PC-3 (cell line): ENCODE data around the gene ADCY9. TPM values are rescaled to one million over a fixed set of nuclear protein-coding genes. Genes with fewer than 3 reads are reported as not detected.

Experiments used
- ATAC-seq: fragments of 200-7000 bp; cut with Tn5 transposase; 2 replicates; pipeline ENCODE4 v1.9.1; 2020; ENCODE audit warnings: mild to moderate bottlenecking, moderate library complexity
- BruUV-seq: library from RNA; stranded (reverse); fragments of 400-500 nt; replicated peaks from 2 replicates; lab custom pipeline; 2021; lab: Mats Ljungman, UMichigan
- CTCF ChIA-PET: fragments of 300-600 bp; sonication (Branson Sonifier 250); formaldehyde crosslinking; loops from one replicate; lab custom pipeline; 2022; ENCODE audit warnings: antibody characterized with exemption; lab: Charles Lee
- POLR2A ChIA-PET: fragments of 300-600 bp; sonication (Branson Sonifier 250); formaldehyde crosslinking; loops from one replicate; lab custom pipeline; 2022; ENCODE audit warnings: antibody characterized with exemption; ENCODE audit not compliant: unreplicated experiment; lab: Charles Lee
- DNase-seq: peaks from one replicate; pipeline ENCODE4 v3.0.0-alpha.2; 2015
- H2AFZ ChIP-seq: fragments of 300-600 bp; sonication (generic); 2 replicates; pipeline ENCODE4 v1.6.0; 2016; ENCODE audit warnings: antibody characterized with exemption, low read length
- H3F3A ChIP-seq: fragments of 300-600 bp; sonication (generic); one replicate; pipeline ENCODE4 v1.6.0; 2017; ENCODE audit warnings: antibody characterized with exemption, low read length, control low read depth, mild to moderate bottlenecking; ENCODE audit not compliant: unreplicated experiment
- H3K27ac ChIP-seq: fragments of 300-600 bp; sonication (generic); 2 replicates; pipeline ENCODE4 v1.5.1; 2016; ENCODE audit warnings: mild to moderate bottlenecking, low read length
- H3K27me3 ChIP-seq: fragments of 300-600 bp; sonication (generic); 2 replicates; pipeline ENCODE4 v1.6.1; 2016; ENCODE audit warnings: low read length, mixed read lengths
- H3K36me3 ChIP-seq: fragments of 300-600 bp; sonication (generic); 2 replicates; pipeline ENCODE4 v1.6.1; 2016; ENCODE audit warnings: low read depth, mixed run types, low read length, mixed read lengths
- H3K4me1 ChIP-seq: fragments of 300-600 bp; sonication (generic); 2 replicates; pipeline ENCODE4 v1.5.1; 2016; ENCODE audit warnings: low read length; ENCODE audit not compliant: insufficient read depth
- H3K4me2 ChIP-seq: fragments of 300-600 bp; sonication (generic); 2 replicates; pipeline ENCODE4 v1.6.0; 2016; ENCODE audit warnings: low read length
- H3K4me3 ChIP-seq: fragments of 300-600 bp; sonication (generic); 2 replicates; pipeline ENCODE4 v1.5.1; 2016; ENCODE audit warnings: mild to moderate bottlenecking, low read length, mixed read lengths
- H3K79me2 ChIP-seq: fragments of 300-600 bp; sonication (generic); 2 replicates; pipeline ENCODE4 v1.6.1; 2017; ENCODE audit warnings: low read length, mixed read lengths
- H3K9ac ChIP-seq: fragments of 300-600 bp; sonication (generic); 2 replicates; pipeline ENCODE4 v1.6.0; 2016; ENCODE audit warnings: mild to moderate bottlenecking, low read length
- H3K9me2 ChIP-seq: fragments of 300-600 bp; sonication (generic); replicated peaks from 2 replicates; pipeline ENCODE4 v1.6.1; 2016; ENCODE audit warnings: mixed run types, low read length, mixed read lengths
- H3K9me3 ChIP-seq: fragments of 300-600 bp; sonication (generic); 2 replicates; pipeline ENCODE4 v1.6.1; 2016; ENCODE audit warnings: low read length, mixed read lengths
- H4K20me1 ChIP-seq: fragments of 300-600 bp; sonication (generic); 2 replicates; pipeline ENCODE4 v1.6.1; 2016; ENCODE audit warnings: low read length, mixed read lengths
- EZH2 ChIP-seq: fragments of 300-600 bp; sonication (generic); IDR thresholded peaks from one replicate; pipeline ENCODE4 v1.6.1; 2017; ENCODE audit warnings: antibody characterized with exemption, mild to moderate bottlenecking, low read length; ENCODE audit not compliant: unreplicated experiment
- EZH2phosphoT487 ChIP-seq: fragments of 300-600 bp; sonication (generic); IDR thresholded peaks from 2 replicates; pipeline ENCODE4 v1.6.1; 2018; ENCODE audit warnings: mild to moderate bottlenecking, antibody characterized with exemption, low read length, borderline replicate concordance
- intact Hi-C: fragments of 100-400 bp; cut with micrococcal nuclease; formaldehyde crosslinking; loops from 2 replicates; pipeline ENCODE4 v1.9.0; 2023
- total RNA-seq: library from RNA; depleted of rRNA; stranded (reverse); fragments of >200 nt; gene quantifications from 2 replicates; pipeline ENCODE4 v1.2.3, GENCODE V29; 2014
- TF ChIP-seq, protein P1 (sequence below): fragments of 300-600 bp; sonication (generic); conservative IDR thresholded peaks from 2 replicates; pipeline ENCODE4 v1.5.1; 2017; ENCODE audit warnings: antibody characterized with exemption, low read depth, mild to moderate bottlenecking, low read length

Gene ADCY9
- total RNA-seq, 1 experiment from 2014 or later: 6.2 TPM

DNA sequence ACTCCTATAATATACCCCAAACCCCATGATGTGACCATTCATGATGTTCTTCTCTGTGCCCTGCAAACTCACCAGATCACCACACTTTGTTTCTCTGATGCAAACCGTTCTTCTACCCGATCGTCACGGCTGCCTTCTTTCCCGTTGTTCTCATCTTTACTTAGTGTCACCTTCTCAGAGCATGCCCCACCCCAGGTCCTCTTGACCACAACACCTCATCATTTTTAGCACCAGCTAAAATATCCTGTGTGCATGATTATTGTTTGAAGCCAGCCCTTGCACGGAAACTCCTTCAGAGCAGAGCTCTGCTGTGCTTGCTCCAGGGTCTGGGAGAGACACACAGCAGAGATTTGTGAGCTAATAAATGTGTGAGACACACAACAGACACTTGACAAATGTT lies 196.8 kb downstream of the ADCY9 start:
- Histone ChIP-seq H3K4me1 (no peaks in the 10 kb centered on the region), H3K36me3 (no peaks in the 10 kb centered on the region), H2AFZ (no peak overlapping the region), H3K9ac (no peak overlapping the region), H3K27me3 (no peaks in the 10 kb centered on the region), H3K4me2 (no peak overlapping the region), H3K4me3 (no peak overlapping the region), H3K27ac (no peak overlapping the region), H3K79me2 (no peaks in the 10 kb centered on the region), H4K20me1 (no peaks in the 10 kb centered on the region), H3F3A (no peaks in the 10 kb centered on the region), H3K9me2 (no peaks in the 10 kb centered on the region), H3K9me3 (no peaks in the 10 kb centered on the region)
- BruUV-seq: no TSS peak
- DNase-seq (no peak), ATAC-seq (no peak)
- ChIA-PET POLR2A (no interaction called here), CTCF (no interaction called here)
- TF ChIP-seq, protein P1, sequence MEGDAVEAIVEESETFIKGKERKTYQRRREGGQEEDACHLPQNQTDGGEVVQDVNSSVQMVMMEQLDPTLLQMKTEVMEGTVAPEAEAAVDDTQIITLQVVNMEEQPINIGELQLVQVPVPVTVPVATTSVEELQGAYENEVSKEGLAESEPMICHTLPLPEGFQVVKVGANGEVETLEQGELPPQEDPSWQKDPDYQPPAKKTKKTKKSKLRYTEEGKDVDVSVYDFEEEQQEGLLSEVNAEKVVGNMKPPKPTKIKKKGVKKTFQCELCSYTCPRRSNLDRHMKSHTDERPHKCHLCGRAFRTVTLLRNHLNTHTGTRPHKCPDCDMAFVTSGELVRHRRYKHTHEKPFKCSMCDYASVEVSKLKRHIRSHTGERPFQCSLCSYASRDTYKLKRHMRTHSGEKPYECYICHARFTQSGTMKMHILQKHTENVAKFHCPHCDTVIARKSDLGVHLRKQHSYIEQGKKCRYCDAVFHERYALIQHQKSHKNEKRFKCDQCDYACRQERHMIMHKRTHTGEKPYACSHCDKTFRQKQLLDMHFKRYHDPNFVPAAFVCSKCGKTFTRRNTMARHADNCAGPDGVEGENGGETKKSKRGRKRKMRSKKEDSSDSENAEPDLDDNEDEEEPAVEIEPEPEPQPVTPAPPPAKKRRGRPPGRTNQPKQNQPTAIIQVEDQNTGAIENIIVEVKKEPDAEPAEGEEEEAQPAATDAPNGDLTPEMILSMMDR: no peak
- TF ChIP-seq EZH2phosphoT487 (no peak), EZH2 (no peak)
- intact Hi-C loops: no loop called here

DNA sequence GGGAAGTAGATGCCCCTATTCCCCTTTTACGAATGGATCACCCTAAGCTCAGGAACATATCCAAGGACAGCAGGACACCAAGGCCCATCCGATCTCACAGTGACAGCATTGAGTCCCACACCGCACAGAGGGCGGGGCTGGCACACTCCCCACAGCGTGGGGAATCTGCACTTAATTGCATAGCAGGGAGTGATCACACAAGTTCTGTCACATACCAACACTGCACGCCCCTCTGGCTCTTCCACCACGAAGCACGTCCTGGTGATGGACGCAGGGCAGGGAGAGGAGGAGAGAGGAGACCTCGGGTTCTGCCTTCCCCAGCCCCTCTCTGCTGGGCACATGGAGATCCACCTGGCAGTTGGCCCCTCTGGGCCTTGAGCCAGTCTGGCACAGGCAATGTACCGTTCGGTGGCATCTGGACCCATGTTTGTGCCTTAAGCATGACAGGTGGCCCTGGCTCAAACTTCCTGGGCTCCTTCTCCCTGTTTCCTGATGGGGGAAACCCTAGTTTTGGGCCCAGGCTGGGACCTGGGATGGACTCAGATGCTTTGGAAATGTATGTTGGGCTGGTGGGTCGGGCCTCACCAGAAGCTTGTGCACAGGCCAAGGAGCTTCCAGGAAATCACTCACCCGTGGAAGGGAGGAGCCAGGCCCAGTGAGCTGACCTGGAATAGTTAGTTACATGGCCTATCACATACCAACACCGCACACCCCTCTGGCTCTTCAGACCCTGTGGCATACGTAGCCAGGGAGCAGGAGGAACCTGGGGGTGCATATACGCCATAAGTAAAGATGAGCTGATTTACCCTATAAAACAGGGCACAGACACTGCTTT lies 200.6 kb downstream of the ADCY9 start:
- no peaks in the 10 kb centered on the region for H3F3A ChIP-seq
- no TSS peak for BruUV-seq
- ATAC-seq: no peak
- no peak overlapping the region for H3K27ac ChIP-seq
- no peak overlapping the region for H2AFZ ChIP-seq
- ChIA-PET POLR2A (no interaction called here), CTCF (interaction anchor here (0.6 kb wide), 1 partner anchor 400 kb away, joined by 8 read pairs; the partner anchor contains the start of gene GLIS2)
- no peak overlapping the region for H3K4me2 ChIP-seq
- intact Hi-C loops: no loop called here
- no peaks in the 10 kb centered on the region for H4K20me1 ChIP-seq
- H3K9me2 ChIP-seq: no peaks in the 10 kb centered on the region
- no peaks in the 10 kb centered on the region for H3K79me2 ChIP-seq
- no peak overlapping the region for H3K9ac ChIP-seq
- H3K4me3 ChIP-seq: no peak overlapping the region
- no peaks in the 10 kb centered on the region for H3K4me1 ChIP-seq
- no peak for DNase-seq
- H3K9me3 ChIP-seq: no peaks in the 10 kb centered on the region
- TF ChIP-seq EZH2 (no peak), EZH2phosphoT487 (no peak)
- TF ChIP-seq, protein P1: no peak
- no peaks in the 10 kb centered on the region for H3K36me3 ChIP-seq
- H3K27me3 ChIP-seq: no peaks in the 10 kb centered on the region

DNA sequence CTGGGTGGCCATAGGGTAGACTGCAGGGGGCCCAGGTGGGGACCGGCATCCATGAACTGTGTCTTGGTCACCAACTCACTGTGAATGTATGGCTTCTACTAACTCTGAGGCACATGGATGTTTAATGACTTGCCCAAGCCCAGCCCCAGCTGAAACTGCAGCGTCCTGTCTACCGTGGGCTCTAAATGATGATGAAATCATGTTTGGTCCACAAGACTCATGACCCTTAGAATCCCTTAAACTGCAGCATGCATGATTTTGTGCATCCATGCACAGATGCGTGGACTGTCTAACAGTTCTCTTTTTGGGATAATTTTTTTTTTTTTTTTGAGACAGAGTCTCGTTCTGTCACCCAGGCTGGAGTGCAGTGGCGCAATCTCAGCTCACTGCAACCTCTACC lies 203.3 kb downstream of the ADCY9 start:
- ATAC-seq: no peak
- no peaks in the 10 kb centered on the region for H4K20me1 ChIP-seq
- no peaks in the 10 kb centered on the region for H3K79me2 ChIP-seq
- no TSS peak for BruUV-seq
- intact Hi-C loops: no loop called here
- no peaks in the 10 kb centered on the region for H3F3A ChIP-seq
- no peaks in the 10 kb centered on the region for H3K9me3 ChIP-seq
- CTCF ChIA-PET: no interaction called here
- no peak overlapping the region for H3K9ac ChIP-seq
- H3K27me3 ChIP-seq: no peaks in the 10 kb centered on the region
- no peaks in the 10 kb centered on the region for H3K36me3 ChIP-seq
- no peaks in the 10 kb centered on the region for H3K4me1 ChIP-seq
- no peak for DNase-seq
- no peak overlapping the region for H3K4me2 ChIP-seq
- H2AFZ ChIP-seq: no peak overlapping the region
- TF ChIP-seq, protein P1: no peak
- no peak for TF ChIP-seq EZH2
- no peak for TF ChIP-seq EZH2phosphoT487
- H3K27ac ChIP-seq: no peak overlapping the region
- POLR2A ChIA-PET: no interaction called here
- H3K4me3 ChIP-seq: no peak overlapping the region
- H3K9me2 ChIP-seq: no peaks in the 10 kb centered on the region
